ENCODE data around the gene FBN1.

DNA sequence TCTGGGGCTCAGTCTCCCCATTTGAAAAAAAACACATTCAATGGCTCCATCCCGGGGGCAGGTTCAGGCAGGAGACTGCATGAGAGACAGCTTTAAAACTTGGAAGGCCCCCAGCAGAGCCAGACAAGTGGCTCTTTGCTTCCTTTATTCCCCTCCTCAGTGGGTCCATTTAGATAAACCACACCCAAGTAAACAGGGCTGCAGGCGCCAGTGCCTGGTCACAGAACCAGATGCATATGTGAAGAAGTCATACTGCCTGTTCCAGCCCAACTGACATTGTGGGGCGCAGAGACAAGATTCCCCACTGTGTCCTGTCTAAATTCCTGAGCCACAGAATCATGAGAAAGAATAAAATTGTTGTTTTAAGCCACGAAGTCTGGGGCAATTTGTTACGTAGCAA is 9.0 kb downstream of the FBN1 start:
- TF ChIP-seq SIN3A (IDR thresholded peaks at IDR 0.05; ENCODE audit: low read depth, low read length) (no peak), SMC3 (IDR thresholded peaks at IDR 0.05; ENCODE audit: borderline replicate concordance, low read length) (no peak), ESRRA (IDR thresholded peaks at IDR 0.05; ENCODE audit: low read length) (no peak), POLR2A (IDR thresholded peaks at IDR 0.05; ENCODE audit: low read depth, low read length) (no peak), DPF2 (IDR thresholded peaks at IDR 0.05) (no peak), ZBTB11 (CRISPR knock-in tag; IDR thresholded peaks at IDR 0.05) (no peak)
